ENCODE results near the gene CACNG4.

- TF ChIP-seq CTCF (IDR thresholded peaks at IDR 0.05 in 4 of 5, conservative IDR thresholded peaks at IDR 0.05 in 1 of 5) = no peak
- no peak for TF ChIP-seq POLR2A (IDR thresholded peaks at IDR 0.05)
These were observed 4.7 kb upstream of the CACNG4 start for GRCh38 chr17:66959641-66960375.
